Stomach smooth muscle (tissue), 2 donors: ENCODE measurements around the gene FOXQ1.

ENCODE experiments used
- H3K27ac ChIP-seq: one replicate; pipeline ENCODE4 v1.7.0; 2013; ENCODE audit warnings: mild to moderate bottlenecking, low read length, inconsistent platforms
- H3K27me3 ChIP-seq, 2 donors: one replicate each; pipeline ENCODE4 v1.7.0; 2013; ENCODE audit warnings: low read length in 2 of 2; ENCODE audit not compliant: insufficient read depth in 2 of 2, control insufficient read depth in 1 of 2
- H3K36me3 ChIP-seq, 2 donors: one replicate each; pipeline ENCODE4 v1.7.0; 2013; ENCODE audit warnings: low read length in 2 of 2; ENCODE audit not compliant: control insufficient read depth in 2 of 2, insufficient read depth in 2 of 2
- H3K4me1 ChIP-seq: one replicate; pipeline ENCODE4 v1.7.0; 2013; ENCODE audit warnings: low read length; ENCODE audit not compliant: control insufficient read depth, insufficient read depth
- H3K4me3 ChIP-seq, 2 donors: one replicate each; pipeline ENCODE4 v1.7.0; 2013; ENCODE audit warnings: low read length in 2 of 2
- H3K9ac ChIP-seq, 2 donors: one replicate each; pipeline ENCODE4 v1.7.0; 2013; ENCODE audit warnings: low read length in 2 of 2, mild to moderate bottlenecking in 1 of 2
- H3K9me3 ChIP-seq, 2 donors: one replicate each; pipeline ENCODE4 v1.7.0; 2013; ENCODE audit warnings: low read length in 2 of 2; ENCODE audit not compliant: control insufficient read depth in 2 of 2
- donor health status: healthy.
- donor health status: Pancreatic carcinoma.

Gene FOXQ1

GRCh38 chr6:1295420-1295819, 16.5 kb upstream of the FOXQ1 start:
- Histone ChIP-seq H3K4me3 (no peak overlapping the region), H3K9ac (no peak overlapping the region), H3K4me1 (peaks cover 6% of the 10 kb centered on the region), H3K27ac (no peak overlapping the region), H3K27me3 (peaks cover 0 to 3% of the 10 kb centered on the region in 2 donors), H3K9me3 (no peaks in the 10 kb centered on the region), H3K36me3 (no peaks in the 10 kb centered on the region)

- Histone ChIP-seq H3K4me1 (peaks cover 6% of the 10 kb centered on the region), H3K9ac (no peak overlapping the region), H3K9me3 (no peaks in the 10 kb centered on the region), H3K4me3 (no peak overlapping the region), H3K36me3 (no peaks in the 10 kb centered on the region), H3K27me3 (peaks cover 0 to 3% of the 10 kb centered on the region in 2 donors), H3K27ac (no peak overlapping the region)
These were observed 15.8 kb upstream of the FOXQ1 start for GRCh38 chr6:1296079-1296478.

- Histone ChIP-seq H3K27ac (no peak overlapping the region), H3K9me3 (no peaks in the 10 kb centered on the region), H3K36me3 (no peaks in the 10 kb centered on the region), H3K27me3 (peaks cover 0 to 3% of the 10 kb centered on the region in 2 donors), H3K9ac (no peak overlapping the region), H3K4me3 (no peak overlapping the region), H3K4me1 (peaks cover 6% of the 10 kb centered on the region)
These were observed 15.4 kb upstream of the FOXQ1 start for GRCh38 chr6:1296542-1296941.

GRCh38 chr6:1297746-1298145, 14.2 kb upstream of the FOXQ1 start:
- Histone ChIP-seq H3K9me3 (no peaks in the 10 kb centered on the region), H3K36me3 (no peaks in the 10 kb centered on the region), H3K27me3 (no peaks in the 10 kb centered on the region), H3K4me1 (peaks cover 6% of the 10 kb centered on the region), H3K9ac (no peak overlapping the region), H3K4me3 (peak overlapping the region in 1 of 2 donors; percentile 9), H3K27ac (no peak overlapping the region)

- Histone ChIP-seq H3K36me3 (no peaks in the 10 kb centered on the region), H3K27me3 (no peaks in the 10 kb centered on the region), H3K4me1 (peaks cover 6% of the 10 kb centered on the region), H3K27ac (no peak overlapping the region), H3K4me3 (no peak overlapping the region), H3K9me3 (no peaks in the 10 kb centered on the region), H3K9ac (no peak overlapping the region)
These were observed 13.1 kb upstream of the FOXQ1 start for GRCh38 chr6:1298768-1299167.

- H3K4me1 ChIP-seq, result no peaks in the 10 kb centered on the region
- no peak overlapping the region for H3K9ac ChIP-seq
- no peak overlapping the region for H3K4me3 ChIP-seq
- peaks cover 0 to 7% of the 10 kb centered on the region in 2 donors for H3K9me3 ChIP-seq
- no peaks in the 10 kb centered on the region for H3K36me3 ChIP-seq
- no peak overlapping the region for H3K27ac ChIP-seq
- H3K27me3 ChIP-seq, result peaks cover 0 to 2% of the 10 kb centered on the region in 2 donors
These were observed 5.8 kb upstream of the FOXQ1 start for GRCh38 chr6:1306133-1306532.

- H3K4me1 ChIP-seq, result peaks cover 10% of the 10 kb centered on the region
- H3K27me3 ChIP-seq, result peaks cover 3 to 5% of the 10 kb centered on the region in 2 donors
- no peak overlapping the region for H3K27ac ChIP-seq
- no peaks in the 10 kb centered on the region for H3K36me3 ChIP-seq
- no peak overlapping the region for H3K9ac ChIP-seq
- no peak overlapping the region for H3K4me3 ChIP-seq
- H3K9me3 ChIP-seq, result peaks cover 0 to 7% of the 10 kb centered on the region in 2 donors
These were observed 2.5 kb upstream of the FOXQ1 start for GRCh38 chr6:1309366-1309765.

GRCh38 chr6:1310628-1311399, 1.1 kb upstream of the FOXQ1 start:
- Histone ChIP-seq H3K27me3 (peaks cover 9 to 12% of the 10 kb centered on the region in 2 donors), H3K9ac (no peak overlapping the region), H3K36me3 (no peaks in the 10 kb centered on the region), H3K9me3 (peaks cover 0 to 3% of the 10 kb centered on the region in 2 donors), H3K27ac (peak overlapping the region; percentile 41), H3K4me1 (peaks cover 11% of the 10 kb centered on the region), H3K4me3 (peak overlapping the region; percentile 26 to 75)

- Histone ChIP-seq H3K4me3 (peak overlapping the region; percentile 56 to 75), H3K9ac (peak overlapping the region; percentile 51 to 58), H3K27ac (peak overlapping the region; percentile 41)
These were observed 240 bp downstream of the FOXQ1 start for GRCh38 chr6:1312203-1312472.

GRCh38 chr6:1312473-1313367, 822 bp downstream of the FOXQ1 start:
- peaks cover 15% of the 10 kb centered on the region for H3K4me1 ChIP-seq
- peak overlapping the region; percentile 47 to 58 for H3K9ac ChIP-seq
- peak overlapping the region; percentile 41 for H3K27ac ChIP-seq
- no peaks in the 10 kb centered on the region for H3K9me3 ChIP-seq
- H3K36me3 ChIP-seq, result no peaks in the 10 kb centered on the region
- H3K27me3 ChIP-seq, result peaks cover 12 to 13% of the 10 kb centered on the region in 2 donors
- H3K4me3 ChIP-seq, result peak overlapping the region; percentile 56 to 75

More at GRCh38 chr6:1312203-1312472, 240 bp downstream of the FOXQ1 start:
- H3K9me3 ChIP-seq, result no peaks in the 10 kb centered on the region
- peaks cover 15% of the 10 kb centered on the region for H3K4me1 ChIP-seq
- H3K27me3 ChIP-seq, result peaks cover 12 to 13% of the 10 kb centered on the region in 2 donors
- no peaks in the 10 kb centered on the region for H3K36me3 ChIP-seq
